ENCODE measurements around the gene SPINK2.

DNA sequence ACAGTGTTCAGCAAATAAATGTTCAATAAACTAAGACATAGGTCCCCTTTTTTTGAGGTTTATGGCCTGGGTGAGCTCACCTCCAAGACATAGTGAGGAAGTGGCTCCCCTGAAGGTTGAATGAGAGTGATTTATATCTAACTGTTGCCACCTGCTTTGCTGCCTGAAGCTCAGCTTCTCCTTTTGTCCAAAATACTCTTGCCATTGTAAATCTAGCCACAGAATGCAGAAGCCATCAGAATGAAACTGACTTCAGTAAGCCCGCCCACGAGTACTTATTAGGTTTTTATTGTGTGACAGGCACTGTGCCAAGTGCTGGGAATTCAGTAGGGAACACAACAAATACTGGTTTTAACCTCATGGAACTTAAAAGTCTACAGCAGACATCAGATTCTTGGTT lies 18.0 kb downstream of the SPINK2 start:
- no peak for TF ChIP-seq GATA2 (IDR thresholded peaks at IDR 0.05; ENCODE audit: low read depth, low read length)
- TF ChIP-seq GATA3 (IDR thresholded peaks at IDR 0.05; ENCODE audit: low read depth, low read length): no peak
